Heart right ventricle (tissue), 16 donors: ENCODE data around the gene KPNA2. TPM values are rescaled to one million over a fixed set of nuclear protein-coding genes. Genes with fewer than 3 reads are reported as not detected.
"Not testable (repeated sequence)": the region's sequence is repeated elsewhere in the genome, so short reads cannot be mapped to it uniquely, and the experiment has no call there.

Experiments used
- ATAC-seq, 8 donors: fragments of 200-7000 bp; cut with Tn5 transposase; one replicate each; pipeline ENCODE4 v1.9.1; 2020; ENCODE audit warnings: mild to moderate bottlenecking in 8 of 8, moderate library complexity in 8 of 8, moderate number of reproducible peaks in 1 of 8
- DNase-seq, 2 donors: peaks; one replicate each; pipeline ENCODE4 v3.0.0-alpha.2; 2020
- H3K27ac ChIP-seq, 10 donors: fragments of 200-600 bp; sonication (generic) in 2 of 10; one replicate each; pipeline versions ENCODE4 v1.5.0 to v1.8.0; 2020 to 2022; ENCODE audit warnings: mild to moderate bottlenecking in 3 of 10
- H3K27me3 ChIP-seq, 7 donors: fragments of 200-600 bp; one replicate each; pipeline ENCODE4 v1.8.0; 2021 to 2022; ENCODE audit warnings: mild to moderate bottlenecking in 2 of 7
- H3K36me3 ChIP-seq, 9 donors: fragments of 200-600 bp; sonication (generic) in 1 of 9; one replicate each; pipeline versions ENCODE4 v1.5.0 to v1.8.0; 2020 to 2022; ENCODE audit warnings: mild to moderate bottlenecking in 2 of 9
- H3K4me1 ChIP-seq, 9 donors: fragments of 200-600 bp; sonication (generic) in 1 of 9; one replicate each; pipeline versions ENCODE4 v1.5.0 to v1.8.0; 2020 to 2022; ENCODE audit warnings: mild to moderate bottlenecking in 4 of 9
- H3K4me3 ChIP-seq, 10 donors: fragments of 200-600 bp; sonication (generic) in 2 of 10; one replicate each; pipeline versions ENCODE4 v1.5.0 to v1.8.0; 2020 to 2022; ENCODE audit warnings: mild to moderate bottlenecking in 7 of 10, moderate library complexity in 2 of 10
- H3K9me3 ChIP-seq, 11 donors: fragments of 200-600 bp in 10 of 11; sonication (generic) in 2 of 11; one replicate each; pipeline versions ENCODE4 v1.5.0 to v1.8.0; 2013 to 2022; ENCODE audit warnings: mild to moderate bottlenecking in 2 of 11, control low read depth in 1 of 11, moderate library complexity in 1 of 11
- CTCF ChIP-seq, 9 donors: fragments of 200-600 bp; sonication (generic) in 2 of 9; IDR thresholded peaks; one replicate each; pipeline versions ENCODE4 v1.5.0 to v1.8.0; 2021 to 2022; ENCODE audit warnings: antibody characterized with exemption in 9 of 9, mild to moderate bottlenecking in 5 of 9, moderate library complexity in 1 of 9
- WGBS, 2 donors: extraction: QIAGEN DNeasy Blood & Tissue Kit; methylation state at CpG; one replicate each; pipeline ENCODE4 v1.1.7; 2013; ENCODE audit warnings: inconsistent platforms in 1 of 2; 5-methylcytosine and 5-hydroxymethylcytosine counted together
- intact Hi-C, 10 donors: fragments of 100-400 bp; cut with DNase I; formaldehyde crosslinking; loops; one replicate each; pipeline versions ENCODE4 v1.11.1 to v1.14.2; 2022
- polyA plus RNA-seq, 2 donors: library from polyadenylated mRNA; stranded (reverse); fragments of 200-250 nt; gene quantifications; one replicate each; pipeline ENCODE4 v1.2.3, GENCODE V29; 2013
- total RNA-seq, 10 donors: library from RNA; stranded (reverse); fragmentation: NEBNext Ultra II Directional in 3 of 10; extraction: Animal tissue kit (Norgen Biotek cat#: 25700) in 3 of 10; gene quantifications; one replicate each; pipeline versions ENCODE4 v1.2.1 to v1.2.4, GENCODE V29; 2021 to 2023
- donor health status: Arrhythmogenic right ventricular cardiomyopathy.
- donor health status: ischemic (EF 13 %, LVEDD 7.1; RV severe dilation, severe dysfunction).
- donor health status: healthy with polysubstance abuse.
- donor health status: DM: no; HTN: yes; CAD: no.
- donor health status: DM: no; HTN: no; CAD: no.
- donor health status: ischemic (EF 25% LVEDD 6.9; RV normal size, moderate dysfunction).
- donor health status: ischemic (EF 25% LVEDD 5.7; RV mildly dilated, moderate dysfunction).
- donor health status: healthy.
- donor health status: DM: yes; HTN: yes; CAD: no.
- donor health status: Ischemic cardiomyopathy.
- donor health status: ischemic (EF 35%, LVEDD 5.7; RV mildly dilated, moderate dysfunction).
- donor health status: nonischemic (EF 11% LVEDD 7.7; RV severe dilation, severe dysfunction).
- donor health status: DM: yes; HTN: yes; CAD: no.
- donor health status: PGD.
- donor health status: ischemic (EF 29% LVEDD 5.4; RV normal size, mild dysfunction).
- donor health status: nonischemic (EF 23%, LVEDD 6.1; RV moderate dilation, normal function).

Gene KPNA2
- total and polyA plus RNA-seq, 12 donors = 6.1 to 33.3 (median 18.8) TPM

- Histone ChIP-seq H3K27me3 (no peaks in the 10 kb centered on the region), H3K36me3 (no peaks in the 10 kb centered on the region), H3K27ac (peak overlapping the region; percentile 80 to 93 (median 84)), H3K4me1 (peaks cover 0 to 9% (median 6%) of the 10 kb centered on the region in 9 donors), H3K9me3 (no peaks in the 10 kb centered on the region), H3K4me3 (peak overlapping the region; percentile 39 to 78 (median 61))
- peak; percentile 95 to 98 (median 96) for ATAC-seq
- peak; percentile 31 to 61 (median 47) for TF ChIP-seq CTCF (IDR thresholded peaks at IDR 0.05)
- DNase-seq = peak; percentile 97
- intact Hi-C loops = loop anchor here in 3 of 10 donors (1.0 to 10.0 kb wide), 5 partner anchors 15 to 85 kb away; partner anchors contain the start of gene KPNA2 (in 1 of the 3)
- WGBS, 2 donors = 1 to 2% methylated on average over 51 of the region's 51 CpGs
Observed at GRCh38 chr17:68019675-68020408, 15.7 kb upstream of the KPNA2 start.

- WGBS, 2 donors = 1 to 2% methylated on average over 12 of the region's 12 CpGs
- peak overlapping the region; percentile 39 to 78 (median 61) for H3K4me3 ChIP-seq
- no peak for TF ChIP-seq CTCF (IDR thresholded peaks at IDR 0.05)
- H3K27ac ChIP-seq = peak overlapping the region; percentile 80 to 93 (median 84)
- no peaks in the 10 kb centered on the region for H3K9me3 ChIP-seq
- intact Hi-C loops = loop anchor here in 2 of 10 donors (1.0 to 2.0 kb wide), 3 partner anchors 14 to 28 kb away; partner anchors contain the start of gene KPNA2 (in 1 of the 2)
- DNase-seq (no peak), ATAC-seq (peak in 5 of 8 donors; percentile 3 to 13 (median 11))
- no peaks in the 10 kb centered on the region for H3K36me3 ChIP-seq
- H3K27me3 ChIP-seq = no peaks in the 10 kb centered on the region
- peaks cover 0 to 9% (median 6%) of the 10 kb centered on the region in 9 donors for H3K4me1 ChIP-seq
Observed at GRCh38 chr17:68020409-68020756, 15.2 kb upstream of the KPNA2 start.

GRCh38 chr17:68020791-68021190 lies 14.7 kb upstream of the KPNA2 start:
- Histone ChIP-seq H3K27ac (peak overlapping the region in 9 of 10 donors; percentile 81 to 93 (median 85)), H3K4me3 (peak overlapping the region in 7 of 10 donors; percentile 39 to 78 (median 68))
- H3K4me1 ChIP-seq, H3K9me3 ChIP-seq, H3K36me3 ChIP-seq, DNase-seq, ATAC-seq, H3K27me3 ChIP-seq: not testable (repeated sequence)
- WGBS, 2 donors = 86 to 88% methylated on average over 13 of the region's 13 CpGs
- intact Hi-C loops = loop anchor here in 2 of 10 donors (1.0 to 2.0 kb wide), 3 partner anchors 14 to 28 kb away; partner anchors contain the start of gene KPNA2 (in 1 of the 2)

DNA sequence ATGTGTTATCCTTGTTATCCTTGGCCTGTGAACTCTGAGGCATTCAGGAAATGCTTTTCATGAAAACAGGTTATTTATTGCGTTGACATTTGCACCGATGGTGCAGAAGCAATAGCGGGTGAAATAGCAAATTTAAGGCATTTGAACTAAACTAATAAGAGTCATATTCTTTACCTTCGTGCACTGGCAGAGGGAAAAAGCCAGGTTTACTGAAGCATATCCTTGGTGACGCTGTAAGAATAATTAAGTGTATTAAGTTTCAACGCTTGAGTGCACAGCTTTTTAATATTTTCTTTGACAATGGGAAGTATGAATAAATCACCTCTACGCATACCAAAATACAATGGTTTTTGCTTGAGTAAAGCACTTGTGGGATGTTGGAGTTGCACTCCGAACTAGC lies 13.6 kb upstream of the KPNA2 start:
- no peaks in the 10 kb centered on the region for H3K27me3 ChIP-seq
- H3K27ac ChIP-seq = no peak overlapping the region
- no peak for TF ChIP-seq CTCF (IDR thresholded peaks at IDR 0.05)
- H3K36me3 ChIP-seq = no peaks in the 10 kb centered on the region
- H3K4me3 ChIP-seq = no peak overlapping the region
- ATAC-seq (no peak), DNase-seq (no peak)
- 96 to 97% methylated on average over 8 of the region's 8 CpGs for WGBS, 2 donors
- H3K9me3 ChIP-seq = no peaks in the 10 kb centered on the region
- H3K4me1 ChIP-seq = peaks cover 0 to 9% (median 6%) of the 10 kb centered on the region in 9 donors
- intact Hi-C loops = loop anchor here in 2 of 10 donors (2.0 kb wide), 2 partner anchors 13 to 29 kb away; partner anchors contain the start of gene KPNA2 (in 1 of the 2)

GRCh38 chr17:68022547-68022946 lies 13.0 kb upstream of the KPNA2 start:
- ATAC-seq, intact Hi-C loops: not testable (repeated sequence)
- WGBS, 2 donors = 91 to 93% methylated on average over 15 of the region's 15 CpGs

More at GRCh38 chr17:68022547-68022946, 13.0 kb upstream of the KPNA2 start:
- not testable (repeated sequence) for H3K27ac ChIP-seq, DNase-seq, H3K4me1 ChIP-seq, H3K27me3 ChIP-seq, H3K9me3 ChIP-seq, H3K36me3 ChIP-seq, H3K4me3 ChIP-seq
